K562 (cell line): Measurements from ENCODE around the gene LGSN.

Experiments used
- EGR1 ChIP-seq: fragments of 450-650 bp; conservative IDR thresholded peaks from 2 replicates; pipeline ENCODE4 v1.6.1; 2017; ENCODE audit warnings: mild to moderate bottlenecking
- ELF4 ChIP-seq: fragments of 450-650 bp; formaldehyde crosslinking; IDR thresholded peaks from 2 replicates; pipeline ENCODE4 v1.4.0; 2022; ENCODE audit warnings: missing genetic modification characterization
- ETV6 ChIP-seq, 3 experiments: fragments of 150-350 bp in 1 of 3; sonication (generic) in 1 of 3; formaldehyde crosslinking in 1 of 3; IDR thresholded peaks; 2 replicates each; pipeline versions ENCODE4 v1.6.1 to v1.8.0; 2014 to 2022; ENCODE audit warnings: borderline replicate concordance in 2 of 3, low read depth in 2 of 3, antibody characterized with exemption in 1 of 3, low read length in 1 of 3, mild to moderate bottlenecking in 1 of 3, missing genetic modification reagents in 1 of 3
- FOXP1 ChIP-seq: sonication (generic); formaldehyde crosslinking; IDR thresholded peaks from 2 replicates; pipeline ENCODE4 v1.8.0; 2022; ENCODE audit warnings: mild to moderate bottlenecking, missing genetic modification reagents
- GATA2 ChIP-seq: sonication (generic); formaldehyde crosslinking; IDR thresholded peaks from 2 replicates; pipeline ENCODE4 v1.4.0; 2020; ENCODE audit warnings: mild to moderate bottlenecking, missing genetic modification reagents
- TAF1 ChIP-seq: IDR thresholded peaks from 2 replicates; pipeline ENCODE4 v1.6.1; 2011; ENCODE audit warnings: mild to moderate bottlenecking, low read length, moderate library complexity; ENCODE audit not compliant: insufficient read depth, control insufficient read depth, severe bottlenecking; ENCODE audit errors: extremely low read depth
- U2AF1 ChIP-seq: fragments of 200-400 bp; formaldehyde crosslinking; optimal IDR thresholded peaks from 2 replicates; pipeline ENCODE3; 2017; ENCODE audit warnings: mild to moderate bottlenecking, low read depth, low read length, moderate library complexity
- YY1 ChIP-seq, 3 experiments: IDR thresholded peaks; 2 replicates each; pipeline ENCODE4 v1.6.1; 2011; ENCODE audit warnings: low read length in 2 of 3, mild to moderate bottlenecking in 2 of 3, moderate library complexity in 2 of 3, borderline replicate concordance in 1 of 3, control low read depth in 1 of 3, low read depth in 1 of 3; ENCODE audit not compliant: insufficient read depth in 3 of 3, insufficient replicate concordance in 2 of 3, control insufficient read depth in 1 of 3, insufficient read length in 1 of 3; ENCODE audit errors: extremely low read depth in 1 of 3
- ZNF24 ChIP-seq: fragments of 450-650 bp; IDR thresholded peaks from 2 replicates; pipeline ENCODE4 v1.6.1; 2016
- TF ChIP-seq, protein P1 (sequence below): sonication (generic); formaldehyde crosslinking; IDR thresholded peaks from 2 replicates; pipeline ENCODE4 v1.5.0; 2020; ENCODE audit warnings: missing genetic modification reagents
- TF ChIP-seq, protein P2 (sequence below), 3 experiments: IDR thresholded peaks in 2 of 3; conservative IDR thresholded peaks in 1 of 3; 2 replicates each; pipeline ENCODE4 v1.5.1; 2011 to 2012; ENCODE audit warnings: low read length in 3 of 3, mild to moderate bottlenecking in 3 of 3, control low read depth in 2 of 3, improper control_type of control experiment in 1 of 3, inconsistent platforms in 1 of 3, low read depth in 1 of 3, mixed read lengths in 1 of 3, moderate library complexity in 1 of 3; ENCODE audit not compliant: insufficient read depth in 2 of 3

DNA sequence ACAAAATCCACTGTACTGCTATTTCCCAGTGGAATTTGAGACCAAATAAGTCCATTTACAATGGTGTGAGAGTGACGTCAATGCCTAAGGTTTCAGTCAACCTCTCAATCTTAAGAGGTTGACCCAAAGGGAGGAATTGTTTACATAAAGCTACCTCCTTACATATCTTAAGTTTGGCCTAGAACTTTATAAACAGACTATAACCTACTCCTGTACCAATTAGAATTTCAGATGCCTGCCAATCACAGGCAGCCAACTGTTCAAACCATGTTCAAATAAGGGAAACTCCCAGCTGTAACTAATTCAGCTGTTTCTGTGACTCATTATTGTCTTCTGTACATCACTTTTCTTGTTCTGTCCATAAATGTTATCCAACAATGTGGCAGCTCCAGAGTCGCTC lies 14.5 kb downstream of the LGSN start:
- TF ChIP-seq, protein P1, sequence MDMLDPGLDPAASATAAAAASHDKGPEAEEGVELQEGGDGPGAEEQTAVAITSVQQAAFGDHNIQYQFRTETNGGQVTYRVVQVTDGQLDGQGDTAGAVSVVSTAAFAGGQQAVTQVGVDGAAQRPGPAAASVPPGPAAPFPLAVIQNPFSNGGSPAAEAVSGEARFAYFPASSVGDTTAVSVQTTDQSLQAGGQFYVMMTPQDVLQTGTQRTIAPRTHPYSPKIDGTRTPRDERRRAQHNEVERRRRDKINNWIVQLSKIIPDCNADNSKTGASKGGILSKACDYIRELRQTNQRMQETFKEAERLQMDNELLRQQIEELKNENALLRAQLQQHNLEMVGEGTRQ (CRISPR knock-in tag): no peak
- TF ChIP-seq, protein P2, sequence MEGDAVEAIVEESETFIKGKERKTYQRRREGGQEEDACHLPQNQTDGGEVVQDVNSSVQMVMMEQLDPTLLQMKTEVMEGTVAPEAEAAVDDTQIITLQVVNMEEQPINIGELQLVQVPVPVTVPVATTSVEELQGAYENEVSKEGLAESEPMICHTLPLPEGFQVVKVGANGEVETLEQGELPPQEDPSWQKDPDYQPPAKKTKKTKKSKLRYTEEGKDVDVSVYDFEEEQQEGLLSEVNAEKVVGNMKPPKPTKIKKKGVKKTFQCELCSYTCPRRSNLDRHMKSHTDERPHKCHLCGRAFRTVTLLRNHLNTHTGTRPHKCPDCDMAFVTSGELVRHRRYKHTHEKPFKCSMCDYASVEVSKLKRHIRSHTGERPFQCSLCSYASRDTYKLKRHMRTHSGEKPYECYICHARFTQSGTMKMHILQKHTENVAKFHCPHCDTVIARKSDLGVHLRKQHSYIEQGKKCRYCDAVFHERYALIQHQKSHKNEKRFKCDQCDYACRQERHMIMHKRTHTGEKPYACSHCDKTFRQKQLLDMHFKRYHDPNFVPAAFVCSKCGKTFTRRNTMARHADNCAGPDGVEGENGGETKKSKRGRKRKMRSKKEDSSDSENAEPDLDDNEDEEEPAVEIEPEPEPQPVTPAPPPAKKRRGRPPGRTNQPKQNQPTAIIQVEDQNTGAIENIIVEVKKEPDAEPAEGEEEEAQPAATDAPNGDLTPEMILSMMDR (IDR thresholded peaks at IDR 0.05 in 2 of 3, conservative IDR thresholded peaks at IDR 0.05 in 1 of 3; ENCODE audit: insufficient read depth in 2 of 3, low read depth in 1 of 3, low read length in 3 of 3): no peak
- TF ChIP-seq GATA2 (CRISPR knock-in tag): no peak
- no peak for TF ChIP-seq TAF1
- no peak for TF ChIP-seq ZNF24
- no peak for TF ChIP-seq ELF4
- no peak for TF ChIP-seq ETV6 (IDR thresholded peaks at IDR 0.05; ENCODE audit: borderline replicate concordance in 1 of 2, low read depth in 2 of 2, low read length in 1 of 2)
- TF ChIP-seq ETV6 (CRISPR knock-in tag; IDR thresholded peaks at IDR 0.05; ENCODE audit: borderline replicate concordance): no peak
- TF ChIP-seq YY1 (IDR thresholded peaks at IDR 0.05; ENCODE audit: borderline replicate concordance in 1 of 3, control insufficient read depth in 1 of 3, extremely low read depth in 1 of 3, insufficient read depth in 3 of 3, insufficient read length in 1 of 3, insufficient replicate concordance in 2 of 3, low read depth in 1 of 3, low read length in 2 of 3): no peak
- no peak for TF ChIP-seq FOXP1 (CRISPR knock-in tag)
- TF ChIP-seq EGR1: no peak
- TF ChIP-seq U2AF1: no peak
